Measurements from ENCODE around the gene MPV17L2. TPM values are rescaled to one million over a fixed set of nuclear protein-coding genes. Genes with fewer than 3 reads are reported as not detected.

MPV17L2 gene
- total RNA-seq, 4 donors from 2014 or later: 18.1 to 38.9 (median 33.0) TPM

GRCh38 chr19:18152442-18152816 lies 40.6 kb upstream of the MPV17L2 start:
- in situ Hi-C loops (cut with MboI; ENCODE audit: low sequenced_read_pairs in 4 of 4) (no loop called here), intact Hi-C loops (cut with DNase I; ENCODE audit: low total_unique reads) (loop anchor here (5.0 to 10.0 kb wide), 3 partner anchors 35 to 148 kb away; partner anchors contain the start of gene ARRDC2)
- DNase-seq: peak; percentile 88 to 93

GRCh38 chr19:18152817-18153555 lies 40.0 kb upstream of the MPV17L2 start, which contains the start of gene PIK3R2:
Gene PIK3R2, plus strand, starts transcription at chr19:18153163. Its CDS starts 2,717 bp downstream, at chr19:18155880.
- Histone ChIP-seq H3K27ac (peak within 1 kb of the TSS; percentile 97 to 100 (median 98)), H3K36me3 (no peaks in the 10 kb centered on the region), H3K4me1 (peaks cover 34 to 48% of the 10 kb centered on the region in 2 donors), H3K27me3 (no peaks in the 10 kb centered on the region), H3K9me3 (no peaks in the 10 kb centered on the region), H3K4me3 (peak within 1 kb of the TSS; percentile 78 to 97 (median 81))
- peak; percentile 99 to 100 for DNase-seq
- TF ChIP-seq CTCF (IDR thresholded peaks at IDR 0.05 in 4 of 5, conservative IDR thresholded peaks at IDR 0.05 in 1 of 5) (no peak), POLR2A (IDR thresholded peaks at IDR 0.05) (peak; percentile 75 to 80)
- intact Hi-C loops (cut with DNase I; ENCODE audit: low total_unique reads): loop anchor here (1.0 to 10.0 kb wide), 5 partner anchors 36 to 148 kb away; partner anchors contain the start of gene ARRDC2
- peak; percentile 84 to 88 for ATAC-seq
- in situ Hi-C loops (cut with MboI; ENCODE audit: low sequenced_read_pairs in 4 of 4): no loop called here

More at GRCh38 chr19:18152442-18152816, 40.6 kb upstream of the MPV17L2 start:
- no peaks in the 10 kb centered on the region for H3K36me3 ChIP-seq
- ATAC-seq: peak; percentile 63 to 73
- H3K9me3 ChIP-seq: no peaks in the 10 kb centered on the region
- TF ChIP-seq POLR2A (IDR thresholded peaks at IDR 0.05): no peak
- TF ChIP-seq CTCF (IDR thresholded peaks at IDR 0.05 in 4 of 5, conservative IDR thresholded peaks at IDR 0.05 in 1 of 5): peak; percentile 42 to 70 (median 56)
- H3K27ac ChIP-seq: peak overlapping the region; percentile 97 to 100 (median 98)
- H3K4me3 ChIP-seq: peak overlapping the region; percentile 68 to 86 (median 81)
- H3K27me3 ChIP-seq: no peaks in the 10 kb centered on the region
- H3K4me1 ChIP-seq: peaks cover 33 to 42% of the 10 kb centered on the region in 2 donors

GRCh38 chr19:18153556-18154134 lies 39.4 kb upstream of the MPV17L2 start:
- in situ Hi-C loops (cut with MboI; ENCODE audit: low sequenced_read_pairs in 4 of 4) (no loop called here), intact Hi-C loops (cut with DNase I; ENCODE audit: low total_unique reads) (loop anchor here (1.0 to 10.0 kb wide), 5 partner anchors 36 to 149 kb away; partner anchors contain the start of gene ARRDC2)
- Histone ChIP-seq H3K27me3 (no peaks in the 10 kb centered on the region), H3K9me3 (no peaks in the 10 kb centered on the region), H3K4me3 (peak overlapping the region; percentile 78 to 97 (median 81)), H3K4me1 (peaks cover 34 to 48% of the 10 kb centered on the region in 2 donors), H3K36me3 (no peaks in the 10 kb centered on the region), H3K27ac (peak overlapping the region; percentile 97 to 100 (median 98))
- no peak for ATAC-seq
- TF ChIP-seq POLR2A (IDR thresholded peaks at IDR 0.05) (no peak), CTCF (IDR thresholded peaks at IDR 0.05 in 4 of 5, conservative IDR thresholded peaks at IDR 0.05 in 1 of 5) (no peak)
- no peak for DNase-seq

- H3K27me3 ChIP-seq: no peaks in the 10 kb centered on the region
- H3K9me3 ChIP-seq: no peaks in the 10 kb centered on the region
- H3K4me1 ChIP-seq: peaks cover 37 to 50% of the 10 kb centered on the region in 2 donors
- intact Hi-C loops (cut with DNase I; ENCODE audit: low total_unique reads): loop anchor here (10.0 kb wide), 1 partner anchor 151 kb away; the partner anchor contains the start of gene ARRDC2
- H3K36me3 ChIP-seq: no peaks in the 10 kb centered on the region
- TF ChIP-seq CTCF (IDR thresholded peaks at IDR 0.05 in 4 of 5, conservative IDR thresholded peaks at IDR 0.05 in 1 of 5) (no peak), POLR2A (IDR thresholded peaks at IDR 0.05) (no peak)
- peak overlapping the region in 2 of 4 donors; percentile 78 to 100 for H3K27ac ChIP-seq
- no peak for DNase-seq
- in situ Hi-C loops (cut with MboI; ENCODE audit: low sequenced_read_pairs in 4 of 4): no loop called here
- no peak overlapping the region for H3K4me3 ChIP-seq
- no peak for ATAC-seq
Measured at GRCh38 chr19:18155095-18156087, 37.6 kb upstream of the MPV17L2 start.
